Gastrocnemius medialis (tissue), 4 donors: Measurements from ENCODE around the gene ZEB1. TPM values are rescaled to one million over a fixed set of nuclear protein-coding genes. Genes with fewer than 3 reads are reported as not detected.
"Not testable (repeated sequence)": the region's sequence is repeated elsewhere in the genome, so short reads cannot be mapped to it uniquely, and the experiment has no call there.

Source experiments
- ATAC-seq, 2 donors: fragments of 150-250 bp; one replicate each; pipeline ENCODE4 v1.9.1; 2016
- DNase-seq, 2 donors: peaks; one replicate each; pipeline ENCODE4 v3.0.0-alpha.2; 2019
- H3K27ac ChIP-seq, 4 donors: fragments of 200-600 bp; sonication (generic); 1 replicate in 1 of 4; 2 replicates in 3 of 4; pipeline ENCODE4 v1.5.1; 2016 to 2018; ENCODE audit warnings: mild to moderate bottlenecking in 2 of 4, moderate library complexity in 1 of 4
- H3K27me3 ChIP-seq, 3 donors: fragments of 200-600 bp; sonication (generic) in 2 of 3; 1 replicate in 1 of 3; 2 replicates in 2 of 3; pipeline versions ENCODE4 v1.5.1 to v1.6.0; 2016 to 2019; ENCODE audit warnings: mild to moderate bottlenecking in 1 of 3, moderate library complexity in 1 of 3
- H3K36me3 ChIP-seq, 2 donors: fragments of 200-600 bp; sonication (generic) in 1 of 2; one replicate each; pipeline ENCODE4 v1.5.1; 2017 to 2018
- H3K4me1 ChIP-seq, 2 donors: fragments of 200-600 bp; sonication (generic) in 1 of 2; one replicate each; pipeline ENCODE4 v1.5.1; 2016 to 2017; ENCODE audit warnings: mild to moderate bottlenecking in 2 of 2
- H3K4me3 ChIP-seq, 4 donors: fragments of 200-600 bp; sonication (generic) in 3 of 4; 1 replicate in 1 of 4; 2 replicates in 3 of 4; pipeline ENCODE4 v1.5.1; 2016 to 2019; ENCODE audit warnings: mild to moderate bottlenecking in 2 of 4
- H3K9me3 ChIP-seq, 3 donors: fragments of 200-600 bp; sonication (generic) in 2 of 3; 1 replicate in 1 of 3; 2 replicates in 2 of 3; pipeline ENCODE4 v1.5.1; 2016 to 2019
- CTCF ChIP-seq, 5 experiments: fragments of 450-650 bp in 3 of 5; fragments of 200-600 bp in 2 of 5; sonication (generic) in 2 of 5; IDR thresholded peaks in 4 of 5; conservative IDR thresholded peaks in 1 of 5; 1 replicate in 4 of 5; 2 replicates in 1 of 5; pipeline ENCODE4 v1.5.1; 2016 to 2019; ENCODE audit warnings: antibody characterized with exemption in 5 of 5, mild to moderate bottlenecking in 3 of 5, moderate library complexity in 3 of 5
- POLR2A ChIP-seq, 2 donors: fragments of 450-650 bp; IDR thresholded peaks; one replicate each; pipeline ENCODE4 v1.6.1; 2017; ENCODE audit warnings: antibody characterized with exemption in 2 of 2, mild to moderate bottlenecking in 2 of 2, moderate library complexity in 2 of 2
- in situ Hi-C, 4 donors: fragments of 200-750 bp; cut with MboI; loops; one replicate each; pipeline versions ENCODE4 v1.15.0 to v1.8.0; 2017; ENCODE audit warnings: low sequenced_read_pairs in 4 of 4
- intact Hi-C: fragments of 100-400 bp; cut with DNase I; formaldehyde crosslinking; loops from one replicate; pipeline ENCODE4 v1.15.1; 2023; ENCODE audit warnings: low total_unique reads
- total RNA-seq, 4 donors: library from RNA; depleted of rRNA; stranded (reverse); fragments of >200 nt; gene quantifications; one replicate each; pipeline versions ENCODE4 v1.1.0 to v1.2.3, GENCODE V29; 2016

ZEB1 gene
- total RNA-seq, 4 donors from 2014 or later, result 67.4 to 175 (median 137) TPM

DNA sequence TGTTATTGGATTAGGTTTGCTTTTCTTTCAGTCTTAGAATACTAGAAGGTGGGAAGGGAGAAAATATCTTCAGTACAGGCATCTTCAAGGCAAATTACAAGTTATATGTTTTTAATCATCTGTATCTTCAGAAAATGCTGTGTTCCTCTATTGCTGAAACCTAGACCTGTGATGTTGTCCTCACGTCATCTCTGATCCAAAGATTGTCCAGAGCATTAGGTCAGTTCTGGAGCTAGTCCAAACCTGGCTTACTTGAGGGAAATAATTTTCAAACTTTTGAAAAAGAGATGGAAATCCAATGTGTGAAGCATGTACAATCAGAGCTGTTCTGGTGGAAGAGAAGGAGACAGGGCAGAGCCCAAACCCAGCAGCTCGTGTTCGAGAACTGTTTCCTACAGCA lies 217.3 kb downstream of the ZEB1 start:
- no peaks in the 10 kb centered on the region for H3K27me3 ChIP-seq
- ATAC-seq (peak in 1 of 2 donors; percentile 57), DNase-seq (no peak)
- in situ Hi-C loops, result no loop called here
- TF ChIP-seq POLR2A (IDR thresholded peaks at IDR 0.05) (no peak), CTCF (IDR thresholded peaks at IDR 0.05 in 4 of 5, conservative IDR thresholded peaks at IDR 0.05 in 1 of 5) (no peak)
- no peak overlapping the region for H3K4me3 ChIP-seq
- no peaks in the 10 kb centered on the region for H3K9me3 ChIP-seq
- H3K36me3 ChIP-seq, result no peaks in the 10 kb centered on the region
- H3K27ac ChIP-seq, result no peak overlapping the region
- intact Hi-C loops, result no loop called here
- peaks cover 0 to 5% of the 10 kb centered on the region in 2 donors for H3K4me1 ChIP-seq

- no peaks in the 10 kb centered on the region for H3K4me1 ChIP-seq
- ATAC-seq (no peak), DNase-seq (no peak)
- TF ChIP-seq POLR2A (IDR thresholded peaks at IDR 0.05), result no peak
- TF ChIP-seq CTCF (IDR thresholded peaks at IDR 0.05 in 4 of 5, conservative IDR thresholded peaks at IDR 0.05 in 1 of 5), result no peak
- intact Hi-C loops, result no loop called here
- no peak overlapping the region for H3K4me3 ChIP-seq
- H3K36me3 ChIP-seq, result no peaks in the 10 kb centered on the region
- no peaks in the 10 kb centered on the region for H3K9me3 ChIP-seq
- no peak overlapping the region for H3K27ac ChIP-seq
- in situ Hi-C loops, result no loop called here
- H3K27me3 ChIP-seq, result no peaks in the 10 kb centered on the region
Measured at GRCh38 chr10:31549896-31550295, 230.9 kb downstream of the ZEB1 start.

- TF ChIP-seq CTCF (IDR thresholded peaks at IDR 0.05 in 4 of 5, conservative IDR thresholded peaks at IDR 0.05 in 1 of 5) (no peak), POLR2A (IDR thresholded peaks at IDR 0.05) (no peak)
- DNase-seq, result no peak
- Histone ChIP-seq H3K4me3 (no peak overlapping the region), H3K4me1 (no peaks in the 10 kb centered on the region), H3K27me3 (no peaks in the 10 kb centered on the region), H3K27ac (no peak overlapping the region), H3K36me3 (no peaks in the 10 kb centered on the region), H3K9me3 (peaks cover 0 to 12% (median 3%) of the 10 kb centered on the region in 3 donors)
- intact Hi-C loops (no loop called here), in situ Hi-C loops (no loop called here)
- ATAC-seq, result no peak
Measured at GRCh38 chr10:31554556-31554955, 235.5 kb downstream of the ZEB1 start.

DNA sequence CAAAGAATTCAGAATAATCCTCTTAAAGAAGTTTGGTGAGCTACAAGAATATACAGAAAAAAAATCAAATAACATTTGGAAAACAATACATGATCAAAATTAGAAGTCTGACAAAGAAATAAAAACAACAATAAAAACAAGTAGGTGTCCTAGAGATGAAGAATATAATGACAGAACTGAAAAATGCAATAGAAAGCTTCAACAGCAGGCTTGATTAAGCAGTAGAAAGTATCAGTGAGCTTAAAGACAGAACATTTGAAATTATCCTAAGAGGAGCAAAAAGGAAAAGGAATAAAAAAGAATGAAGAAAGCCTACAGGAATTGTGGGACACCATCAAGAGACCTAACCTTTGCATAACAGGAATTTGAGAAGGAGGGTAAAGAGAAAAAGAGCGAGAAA lies 238.8 kb downstream of the ZEB1 start:
- peaks cover 0 to 18% (median 3%) of the 10 kb centered on the region in 3 donors for H3K9me3 ChIP-seq
- H3K36me3 ChIP-seq, result no peaks in the 10 kb centered on the region
- no peaks in the 10 kb centered on the region for H3K4me1 ChIP-seq
- DNase-seq (no peak), ATAC-seq (no peak)
- TF ChIP-seq POLR2A (IDR thresholded peaks at IDR 0.05) (no peak), CTCF (IDR thresholded peaks at IDR 0.05 in 4 of 5, conservative IDR thresholded peaks at IDR 0.05 in 1 of 5) (no peak)
- no peak overlapping the region for H3K27ac ChIP-seq
- H3K27me3 ChIP-seq, result no peaks in the 10 kb centered on the region
- no peak overlapping the region for H3K4me3 ChIP-seq
- in situ Hi-C loops (no loop called here), intact Hi-C loops (no loop called here)

- DNase-seq, H3K9me3 ChIP-seq, H3K4me1 ChIP-seq, ATAC-seq, intact Hi-C loops, H3K36me3 ChIP-seq, H3K27ac ChIP-seq, in situ Hi-C loops, H3K4me3 ChIP-seq, H3K27me3 ChIP-seq: not testable (repeated sequence)
Measured at GRCh38 chr10:31568252-31568861, 249.3 kb downstream of the ZEB1 start.
